UCSD-AML1 (cell line): ENCODE data around the gene PLCB4.
A peak's percentile ranks its signal among the peaks of the same experiment; 100 is the strongest.

ENCODE experiments used
- DNase-seq: peaks from one replicate; lab custom pipeline; 2025; ENCODE audit not compliant: unreplicated experiment; lab: John Stamatoyannopoulos, UW

PLCB4 gene

GRCh38 chr20:9480066-9480465, 411.2 kb downstream of the PLCB4 start:
- DNase-seq: no peak

GRCh38 chr20:9482180-9482579, 413.3 kb downstream of the PLCB4 start:
- no peak for DNase-seq

- no peak for DNase-seq
These were observed 414.2 kb downstream of the PLCB4 start for GRCh38 chr20:9483131-9483530.

GRCh38 chr20:9485614-9486340, 416.9 kb downstream of the PLCB4 start:
- no peak for DNase-seq

GRCh38 chr20:9487231-9487630, 418.3 kb downstream of the PLCB4 start:
- DNase-seq: no peak

GRCh38 chr20:9488063-9488462, 419.2 kb downstream of the PLCB4 start:
- no peak for DNase-seq

- no peak for DNase-seq
These were observed 421.3 kb downstream of the PLCB4 start for GRCh38 chr20:9490161-9490560.

- no peak for DNase-seq
These were observed 421.7 kb downstream of the PLCB4 start for GRCh38 chr20:9490631-9491030.

GRCh38 chr20:9491324-9491723, 422.4 kb downstream of the PLCB4 start:
- DNase-seq: no peak

- no peak for DNase-seq
These were observed 423.2 kb downstream of the PLCB4 start for GRCh38 chr20:9492067-9492466.

GRCh38 chr20:9493803-9494202, 424.9 kb downstream of the PLCB4 start:
- no peak for DNase-seq

GRCh38 chr20:9495701-9496100, 426.8 kb downstream of the PLCB4 start:
- DNase-seq: no peak

- no peak for DNase-seq
These were observed 427.3 kb downstream of the PLCB4 start for GRCh38 chr20:9496155-9496554.

GRCh38 chr20:9498322-9498721, 429.4 kb downstream of the PLCB4 start:
- no peak for DNase-seq

- DNase-seq: no peak
These were observed 430.4 kb downstream of the PLCB4 start for GRCh38 chr20:9499126-9499899.

- peak; percentile 21 for DNase-seq
These were observed 431.2 kb downstream of the PLCB4 start for GRCh38 chr20:9500121-9500520.

- no peak for DNase-seq
These were observed 432.6 kb downstream of the PLCB4 start for GRCh38 chr20:9501473-9501872.

- peak; percentile 31 for DNase-seq
These were observed 434.8 kb downstream of the PLCB4 start for GRCh38 chr20:9503526-9504245.

GRCh38 chr20:9506280-9506821, 437.5 kb downstream of the PLCB4 start:
- no peak for DNase-seq

GRCh38 chr20:9506964-9507369, 438.1 kb downstream of the PLCB4 start:
- no peak for DNase-seq

- DNase-seq: no peak
These were observed 438.8 kb downstream of the PLCB4 start for GRCh38 chr20:9507544-9508239.
